Neural cell (in vitro differentiated cells): Measurements from ENCODE around the gene LRRC74B. TPM values are rescaled to one million over a fixed set of nuclear protein-coding genes. Genes with fewer than 3 reads are reported as not detected.

Source experiments
- H2AFZ ChIP-seq: fragments of 200-600, 300-800 bp; sonication (generic), shearing (Covaris generic); 2 replicates; pipeline ENCODE4 v1.6.0; 2014; ENCODE audit warnings: low read depth, mild to moderate bottlenecking, antibody characterized with exemption, low read length, moderate library complexity
- H3F3A ChIP-seq: fragments of 200-600 bp; shearing (Covaris generic); 2 replicates; pipeline ENCODE4 v1.6.1; 2016; ENCODE audit warnings: mild to moderate bottlenecking, moderate library complexity, mixed read lengths, antibody characterized with exemption, low read length; ENCODE audit not compliant: insufficient read depth, poor library complexity, severe bottlenecking
- H3K27ac ChIP-seq: fragments of 200-600, 300-800 bp; sonication (generic), shearing (Covaris generic); 2 replicates; pipeline ENCODE4 v1.5.1; 2014; ENCODE audit warnings: mild to moderate bottlenecking, low read length, moderate library complexity
- H3K27me3 ChIP-seq: fragments of 300-800, 200-600 bp; sonication (generic), shearing (Covaris generic); 2 replicates; pipeline ENCODE4 v1.6.0; 2014; ENCODE audit warnings: mild to moderate bottlenecking, low read depth, low read length, moderate library complexity; ENCODE audit not compliant: insufficient read depth
- H3K36me3 ChIP-seq: fragments of 300-800, 200-600 bp; sonication (generic), shearing (Covaris generic); 2 replicates; pipeline ENCODE4 v1.5.1; 2014; ENCODE audit warnings: mild to moderate bottlenecking, antibody characterized with exemption, low read length, moderate library complexity; ENCODE audit not compliant: insufficient read depth
- H3K4me2 ChIP-seq: fragments of 300-800, 200-600 bp; sonication (generic), shearing (Covaris generic); 2 replicates; pipeline ENCODE4 v1.6.0; 2014; ENCODE audit warnings: mild to moderate bottlenecking, low read length
- H3K4me3 ChIP-seq: fragments of 300-800, 200-600 bp; sonication (generic), shearing (Covaris generic); 2 replicates; pipeline ENCODE4 v1.5.1; 2014; ENCODE audit warnings: mild to moderate bottlenecking, low read length, moderate library complexity
- H3K79me2 ChIP-seq: fragments of 200-600 bp; shearing (Covaris generic); replicated peaks from 2 replicates; pipeline ENCODE4 v1.6.0; 2014; ENCODE audit warnings: mild to moderate bottlenecking, low read length, moderate library complexity; ENCODE audit not compliant: insufficient read depth
- H3K9ac ChIP-seq: fragments of 300-800, 200-600 bp; sonication (generic), shearing (Covaris generic); 2 replicates; pipeline ENCODE4 v1.6.1; 2016; ENCODE audit warnings: mild to moderate bottlenecking, low read length, mixed read lengths
- H3K9me2 ChIP-seq: fragments of 200-600 bp; shearing (Covaris generic); 2 replicates; pipeline ENCODE4 v1.6.1; 2016; ENCODE audit warnings: mild to moderate bottlenecking, low read length, mixed read lengths; ENCODE audit not compliant: insufficient read depth
- H3K9me3 ChIP-seq: fragments of 200-600, 300-800 bp; sonication (generic), shearing (Covaris generic); 2 replicates; pipeline ENCODE4 v1.6.1; 2016; ENCODE audit warnings: mild to moderate bottlenecking, mixed run types, low read length, moderate library complexity, mixed read lengths
- H4K20me1 ChIP-seq: fragments of 200-600 bp; shearing (Covaris generic); 2 replicates; pipeline ENCODE4 v1.6.1; 2016; ENCODE audit warnings: mild to moderate bottlenecking, mixed run types; ENCODE audit not compliant: insufficient read depth
- EP300 ChIP-seq: fragments of 450-650 bp; conservative IDR thresholded peaks from 2 replicates; pipeline ENCODE4 v1.6.1; 2014; ENCODE audit warnings: antibody characterized with exemption, mild to moderate bottlenecking, moderate library complexity; ENCODE audit not compliant: poor library complexity, severe bottlenecking
- EZH2 ChIP-seq: fragments of 200-600, 300-800 bp; shearing (Covaris generic), sonication (generic); IDR thresholded peaks from 2 replicates; pipeline ENCODE4 v1.6.1; 2014; ENCODE audit warnings: antibody characterized with exemption, low read length, borderline replicate concordance, mild to moderate bottlenecking; ENCODE audit not compliant: insufficient read depth, poor library complexity, severe bottlenecking
- MXI1 ChIP-seq: fragments of 450-650 bp; conservative IDR thresholded peaks from 2 replicates; pipeline ENCODE4 v1.6.1; 2014; ENCODE audit warnings: antibody characterized with exemption, mild to moderate bottlenecking; ENCODE audit not compliant: poor library complexity, severe bottlenecking
- POLR2AphosphoS5 ChIP-seq: IDR thresholded peaks from 2 replicates; pipeline ENCODE4 v1.6.1; 2012
- RAD21 ChIP-seq: fragments of 450-650 bp; conservative IDR thresholded peaks from 2 replicates; pipeline ENCODE4 v1.6.1; 2014; ENCODE audit warnings: antibody characterized with exemption, mild to moderate bottlenecking, moderate library complexity
- SMC3 ChIP-seq: fragments of 450-650 bp; conservative IDR thresholded peaks from 2 replicates; pipeline ENCODE4 v1.6.1; 2014; ENCODE audit warnings: antibody characterized with exemption, mild to moderate bottlenecking, moderate library complexity; ENCODE audit not compliant: poor library complexity
- TAF1 ChIP-seq: IDR thresholded peaks from 2 replicates; pipeline ENCODE4 v1.6.1; 2012; ENCODE audit warnings: low read depth
- polyA plus RNA-seq: library from polyadenylated mRNA; depleted of rRNA; stranded (reverse); fragments of >200 nt; gene quantifications from 2 replicates; pipeline ENCODE4 v1.2.3, GENCODE V29; 2014
- TF ChIP-seq, protein P1 (sequence below): IDR thresholded peaks from 2 replicates; pipeline ENCODE4 v1.6.1; 2012; ENCODE audit warnings: borderline replicate concordance
- TF ChIP-seq, protein P2 (sequence below): fragments of 450-650 bp; IDR thresholded peaks from 2 replicates; pipeline ENCODE4 v1.5.1; 2014; ENCODE audit warnings: antibody characterized with exemption, mild to moderate bottlenecking, moderate library complexity; ENCODE audit not compliant: poor library complexity, severe bottlenecking

Gene LRRC74B
- polyA plus RNA-seq, 1 donor from 2014 or later, result not detected

DNA sequence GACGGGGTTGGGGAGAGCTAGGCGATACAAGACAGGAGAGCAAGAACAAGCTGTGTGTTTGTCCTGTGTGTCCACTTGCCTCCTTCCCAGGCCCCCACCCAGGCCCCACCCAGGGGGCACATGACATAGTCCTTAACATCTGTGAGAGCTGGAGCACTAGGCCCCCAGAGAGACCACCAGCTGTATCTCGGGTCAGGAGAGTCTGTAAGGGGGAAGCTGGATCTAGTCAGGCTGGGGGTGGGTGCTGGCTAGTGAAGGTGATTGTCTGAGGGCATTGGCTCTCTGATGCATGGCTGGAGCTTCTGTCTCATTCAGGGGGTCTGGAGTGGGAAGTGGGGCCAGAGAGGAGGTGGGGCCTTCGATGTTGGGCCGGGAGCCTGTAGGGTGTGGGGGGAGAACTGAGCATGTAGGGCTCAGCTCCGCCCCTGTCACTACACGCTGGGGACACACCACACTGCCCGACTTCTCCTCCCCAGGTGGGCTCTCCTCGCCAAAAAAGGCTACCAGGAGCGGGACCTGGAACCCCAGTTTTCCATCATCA is 30.2 kb upstream of the LRRC74B start:
- peak overlapping the region; percentile 80 for H3K4me3 ChIP-seq
- no peaks in the 10 kb centered on the region for H3K9me2 ChIP-seq
- H3K27ac ChIP-seq, result peak overlapping the region; percentile 92
- H3K9me3 ChIP-seq, result no peaks in the 10 kb centered on the region
- H2AFZ ChIP-seq, result no peak overlapping the region
- H3K27me3 ChIP-seq, result no peaks in the 10 kb centered on the region
- H3K9ac ChIP-seq, result peak overlapping the region; percentile 84
- no peak for TF ChIP-seq TAF1
- TF ChIP-seq MXI1, result no peak
- no peak for TF ChIP-seq SMC3
- TF ChIP-seq POLR2AphosphoS5, result no peak
- TF ChIP-seq, protein P1, sequence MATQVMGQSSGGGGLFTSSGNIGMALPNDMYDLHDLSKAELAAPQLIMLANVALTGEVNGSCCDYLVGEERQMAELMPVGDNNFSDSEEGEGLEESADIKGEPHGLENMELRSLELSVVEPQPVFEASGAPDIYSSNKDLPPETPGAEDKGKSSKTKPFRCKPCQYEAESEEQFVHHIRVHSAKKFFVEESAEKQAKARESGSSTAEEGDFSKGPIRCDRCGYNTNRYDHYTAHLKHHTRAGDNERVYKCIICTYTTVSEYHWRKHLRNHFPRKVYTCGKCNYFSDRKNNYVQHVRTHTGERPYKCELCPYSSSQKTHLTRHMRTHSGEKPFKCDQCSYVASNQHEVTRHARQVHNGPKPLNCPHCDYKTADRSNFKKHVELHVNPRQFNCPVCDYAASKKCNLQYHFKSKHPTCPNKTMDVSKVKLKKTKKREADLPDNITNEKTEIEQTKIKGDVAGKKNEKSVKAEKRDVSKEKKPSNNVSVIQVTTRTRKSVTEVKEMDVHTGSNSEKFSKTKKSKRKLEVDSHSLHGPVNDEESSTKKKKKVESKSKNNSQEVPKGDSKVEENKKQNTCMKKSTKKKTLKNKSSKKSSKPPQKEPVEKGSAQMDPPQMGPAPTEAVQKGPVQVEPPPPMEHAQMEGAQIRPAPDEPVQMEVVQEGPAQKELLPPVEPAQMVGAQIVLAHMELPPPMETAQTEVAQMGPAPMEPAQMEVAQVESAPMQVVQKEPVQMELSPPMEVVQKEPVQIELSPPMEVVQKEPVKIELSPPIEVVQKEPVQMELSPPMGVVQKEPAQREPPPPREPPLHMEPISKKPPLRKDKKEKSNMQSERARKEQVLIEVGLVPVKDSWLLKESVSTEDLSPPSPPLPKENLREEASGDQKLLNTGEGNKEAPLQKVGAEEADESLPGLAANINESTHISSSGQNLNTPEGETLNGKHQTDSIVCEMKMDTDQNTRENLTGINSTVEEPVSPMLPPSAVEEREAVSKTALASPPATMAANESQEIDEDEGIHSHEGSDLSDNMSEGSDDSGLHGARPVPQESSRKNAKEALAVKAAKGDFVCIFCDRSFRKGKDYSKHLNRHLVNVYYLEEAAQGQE, result no peak
- TF ChIP-seq RAD21, result no peak
- no peak for TF ChIP-seq EP300
- TF ChIP-seq, protein P2, sequence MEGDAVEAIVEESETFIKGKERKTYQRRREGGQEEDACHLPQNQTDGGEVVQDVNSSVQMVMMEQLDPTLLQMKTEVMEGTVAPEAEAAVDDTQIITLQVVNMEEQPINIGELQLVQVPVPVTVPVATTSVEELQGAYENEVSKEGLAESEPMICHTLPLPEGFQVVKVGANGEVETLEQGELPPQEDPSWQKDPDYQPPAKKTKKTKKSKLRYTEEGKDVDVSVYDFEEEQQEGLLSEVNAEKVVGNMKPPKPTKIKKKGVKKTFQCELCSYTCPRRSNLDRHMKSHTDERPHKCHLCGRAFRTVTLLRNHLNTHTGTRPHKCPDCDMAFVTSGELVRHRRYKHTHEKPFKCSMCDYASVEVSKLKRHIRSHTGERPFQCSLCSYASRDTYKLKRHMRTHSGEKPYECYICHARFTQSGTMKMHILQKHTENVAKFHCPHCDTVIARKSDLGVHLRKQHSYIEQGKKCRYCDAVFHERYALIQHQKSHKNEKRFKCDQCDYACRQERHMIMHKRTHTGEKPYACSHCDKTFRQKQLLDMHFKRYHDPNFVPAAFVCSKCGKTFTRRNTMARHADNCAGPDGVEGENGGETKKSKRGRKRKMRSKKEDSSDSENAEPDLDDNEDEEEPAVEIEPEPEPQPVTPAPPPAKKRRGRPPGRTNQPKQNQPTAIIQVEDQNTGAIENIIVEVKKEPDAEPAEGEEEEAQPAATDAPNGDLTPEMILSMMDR, result no peak
- no peak for TF ChIP-seq EZH2
- H3K79me2 ChIP-seq, result peaks cover 22% of the 10 kb centered on the region
- H3K4me2 ChIP-seq, result no peak overlapping the region
- H3K36me3 ChIP-seq, result no peaks in the 10 kb centered on the region
- no peaks in the 10 kb centered on the region for H4K20me1 ChIP-seq
- peaks cover 3% of the 10 kb centered on the region for H3F3A ChIP-seq

DNA sequence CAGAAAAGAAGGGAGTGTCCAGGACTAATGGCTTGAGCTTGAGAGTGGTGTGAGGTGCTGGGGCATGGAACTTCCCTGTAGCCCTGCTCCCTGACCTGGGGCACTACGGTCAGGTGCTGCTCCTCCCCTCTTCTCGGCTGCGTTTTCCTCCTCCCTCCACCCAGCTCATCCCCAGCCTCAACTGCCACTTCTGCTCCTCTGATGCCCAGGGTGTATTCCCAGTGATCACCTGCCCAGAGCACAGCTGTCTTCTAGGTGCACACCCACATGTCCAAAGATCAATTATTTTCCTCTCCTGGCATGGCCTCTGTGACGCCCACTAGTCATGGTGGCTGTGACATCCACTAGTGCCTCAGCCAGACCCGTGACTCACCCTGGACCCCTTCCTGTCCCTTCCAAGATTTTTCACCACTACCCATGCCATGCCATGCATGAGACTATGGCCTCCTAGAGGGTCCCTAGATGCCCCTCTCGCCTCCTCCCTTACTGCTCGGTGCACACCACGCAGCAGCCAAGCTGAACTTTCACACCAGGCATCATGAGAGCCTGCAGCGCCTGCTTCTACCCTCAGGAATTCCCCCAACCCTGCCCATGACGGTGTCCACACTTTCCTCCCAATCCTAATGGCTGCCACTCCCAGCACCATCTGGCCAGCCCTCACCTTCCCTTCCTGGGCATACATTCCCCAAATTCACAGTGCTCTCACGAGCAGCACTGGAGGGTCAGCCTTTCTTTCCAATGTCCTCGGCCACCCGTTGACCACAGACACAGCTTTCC is 28.9 kb upstream of the LRRC74B start:
- no peak overlapping the region for H2AFZ ChIP-seq
- H3K27me3 ChIP-seq, result no peaks in the 10 kb centered on the region
- H3K79me2 ChIP-seq, result peaks cover 21% of the 10 kb centered on the region
- TF ChIP-seq TAF1 (no peak), EP300 (no peak), SMC3 (no peak), RAD21 (no peak), MXI1 (no peak), EZH2 (no peak), POLR2AphosphoS5 (no peak)
- TF ChIP-seq, protein P2, result no peak
- TF ChIP-seq, protein P1, result no peak
- H3K9me3 ChIP-seq, result no peaks in the 10 kb centered on the region
- H3K9ac ChIP-seq, result no peak overlapping the region
- H4K20me1 ChIP-seq, result no peaks in the 10 kb centered on the region
- peaks cover 3% of the 10 kb centered on the region for H3F3A ChIP-seq
- no peak overlapping the region for H3K4me2 ChIP-seq
- H3K4me3 ChIP-seq, result no peak overlapping the region
- no peaks in the 10 kb centered on the region for H3K36me3 ChIP-seq
- no peaks in the 10 kb centered on the region for H3K9me2 ChIP-seq
- peak overlapping the region; percentile 31 for H3K27ac ChIP-seq
